Measurements from ENCODE around the gene SLC16A3. TPM values are rescaled to one million over a fixed set of nuclear protein-coding genes. Genes with fewer than 3 reads are reported as not detected.

The SLC16A3 gene
- total RNA-seq, 1 experiment from 2014 or later, result 198 TPM

DNA sequence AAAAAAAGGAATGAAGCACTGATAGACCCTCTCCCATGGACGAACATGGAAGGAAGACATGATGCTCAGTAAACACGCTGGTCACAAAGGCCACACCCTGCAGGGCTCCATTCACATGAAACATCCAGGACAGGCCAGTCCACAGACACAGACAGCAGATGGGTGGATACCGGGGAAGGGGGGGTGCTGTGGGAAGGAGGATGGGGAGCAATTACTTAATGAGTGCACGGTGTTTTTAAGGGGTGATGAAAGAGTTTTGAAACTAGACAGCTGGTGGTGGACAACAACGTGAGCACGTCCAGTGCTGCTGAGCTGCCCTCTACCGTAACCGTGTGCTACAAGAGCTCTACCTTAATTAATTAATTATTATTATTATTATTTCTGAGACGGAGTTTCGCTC is 6.0 kb upstream of the SLC16A3 start:
- intact Hi-C loops (cut with micrococcal nuclease; ENCODE audit: unreplicated experiment), result no loop called here
- no peaks in the 10 kb centered on the region for H4K20me1 ChIP-seq (ENCODE audit: insufficient read depth)
- no peaks in the 10 kb centered on the region for H3K9me3 ChIP-seq (ENCODE audit: insufficient read depth, low read depth)
- no peak overlapping the region for H3K27ac ChIP-seq
- no peak overlapping the region for H3K4me2 ChIP-seq
- no peak overlapping the region for H2AFZ ChIP-seq
- no TSS peak for BruUV-seq (replicated peaks)
- CTCF ChIA-PET, result no interaction called here
- H3F3A ChIP-seq (ENCODE audit: insufficient read depth, low read depth), result peaks cover under 1% of the 10 kb centered on the region; the same call in 1 of the 2 replicates
- POLR2A ChIA-PET (ENCODE audit: unreplicated experiment), result interaction anchor here (0.7 kb wide), 1 partner anchor 12 kb away, joined by 5 read pairs; no protein-coding TSS in a partner anchor
- H3K4me3 ChIP-seq, result no peak overlapping the region
- peaks cover 10% of the 10 kb centered on the region for H3K4me1 ChIP-seq (replicated peaks; ENCODE audit: insufficient read depth)
- H3K9me2 ChIP-seq (ENCODE audit: insufficient read depth), result no peaks in the 10 kb centered on the region
- H3K36me3 ChIP-seq (ENCODE audit: low read depth), result no peaks in the 10 kb centered on the region
- H3K27me3 ChIP-seq (ENCODE audit: insufficient read depth, low read depth), result no peaks in the 10 kb centered on the region
- no peak for DNase-seq
- no peak for TF ChIP-seq EZH2 (IDR thresholded peaks at IDR 0.05; ENCODE audit: low read depth)
- TF ChIP-seq, protein P1, sequence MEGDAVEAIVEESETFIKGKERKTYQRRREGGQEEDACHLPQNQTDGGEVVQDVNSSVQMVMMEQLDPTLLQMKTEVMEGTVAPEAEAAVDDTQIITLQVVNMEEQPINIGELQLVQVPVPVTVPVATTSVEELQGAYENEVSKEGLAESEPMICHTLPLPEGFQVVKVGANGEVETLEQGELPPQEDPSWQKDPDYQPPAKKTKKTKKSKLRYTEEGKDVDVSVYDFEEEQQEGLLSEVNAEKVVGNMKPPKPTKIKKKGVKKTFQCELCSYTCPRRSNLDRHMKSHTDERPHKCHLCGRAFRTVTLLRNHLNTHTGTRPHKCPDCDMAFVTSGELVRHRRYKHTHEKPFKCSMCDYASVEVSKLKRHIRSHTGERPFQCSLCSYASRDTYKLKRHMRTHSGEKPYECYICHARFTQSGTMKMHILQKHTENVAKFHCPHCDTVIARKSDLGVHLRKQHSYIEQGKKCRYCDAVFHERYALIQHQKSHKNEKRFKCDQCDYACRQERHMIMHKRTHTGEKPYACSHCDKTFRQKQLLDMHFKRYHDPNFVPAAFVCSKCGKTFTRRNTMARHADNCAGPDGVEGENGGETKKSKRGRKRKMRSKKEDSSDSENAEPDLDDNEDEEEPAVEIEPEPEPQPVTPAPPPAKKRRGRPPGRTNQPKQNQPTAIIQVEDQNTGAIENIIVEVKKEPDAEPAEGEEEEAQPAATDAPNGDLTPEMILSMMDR (conservative IDR thresholded peaks at IDR 0.05), result no peak
- no peaks in the 10 kb centered on the region for H3K79me2 ChIP-seq (ENCODE audit: low read depth)

DNA sequence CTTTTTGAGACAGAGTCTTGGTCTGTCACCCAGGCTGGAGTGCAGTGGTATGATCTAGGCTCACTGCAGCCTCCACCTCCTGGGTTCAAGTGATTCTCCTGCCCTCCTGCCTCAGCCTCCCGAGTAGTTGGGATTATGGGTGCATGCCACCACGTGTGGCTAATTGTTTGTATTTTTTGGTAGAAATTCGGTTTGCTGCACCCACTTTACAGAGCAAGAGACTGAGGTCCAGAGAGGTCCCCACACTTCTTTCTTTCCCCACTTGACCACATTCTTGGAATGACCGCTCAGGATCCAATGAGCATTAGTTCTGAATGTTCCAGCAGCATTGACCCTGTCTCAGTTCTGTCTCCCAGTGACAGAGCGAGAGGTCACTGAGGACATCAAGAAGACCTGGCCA is 5.3 kb upstream of the SLC16A3 start:
- Histone ChIP-seq H3K4me2 (no peak overlapping the region), H3K9me2 (ENCODE audit: insufficient read depth) (no peaks in the 10 kb centered on the region), H3K27me3 (ENCODE audit: insufficient read depth, low read depth) (no peaks in the 10 kb centered on the region), H3F3A (ENCODE audit: insufficient read depth, low read depth) (no peaks in the 10 kb centered on the region; the same call in 1 of the 2 replicates), H3K36me3 (ENCODE audit: low read depth) (no peaks in the 10 kb centered on the region), H3K4me3 (no peak overlapping the region), H3K4me1 (replicated peaks; ENCODE audit: insufficient read depth) (peaks cover 3% of the 10 kb centered on the region), H3K9me3 (ENCODE audit: insufficient read depth, low read depth) (no peaks in the 10 kb centered on the region), H3K79me2 (ENCODE audit: low read depth) (no peaks in the 10 kb centered on the region), H3K27ac (no peak overlapping the region), H4K20me1 (ENCODE audit: insufficient read depth) (no peaks in the 10 kb centered on the region), H2AFZ (no peak overlapping the region)
- ChIA-PET POLR2A (ENCODE audit: unreplicated experiment) (no interaction called here), CTCF (no interaction called here)
- intact Hi-C loops (cut with micrococcal nuclease; ENCODE audit: unreplicated experiment), result no loop called here
- DNase-seq, result no peak
- BruUV-seq (replicated peaks), result no TSS peak
- no peak for TF ChIP-seq EZH2 (IDR thresholded peaks at IDR 0.05; ENCODE audit: low read depth)
- TF ChIP-seq, protein P1 (conservative IDR thresholded peaks at IDR 0.05), result no peak

DNA sequence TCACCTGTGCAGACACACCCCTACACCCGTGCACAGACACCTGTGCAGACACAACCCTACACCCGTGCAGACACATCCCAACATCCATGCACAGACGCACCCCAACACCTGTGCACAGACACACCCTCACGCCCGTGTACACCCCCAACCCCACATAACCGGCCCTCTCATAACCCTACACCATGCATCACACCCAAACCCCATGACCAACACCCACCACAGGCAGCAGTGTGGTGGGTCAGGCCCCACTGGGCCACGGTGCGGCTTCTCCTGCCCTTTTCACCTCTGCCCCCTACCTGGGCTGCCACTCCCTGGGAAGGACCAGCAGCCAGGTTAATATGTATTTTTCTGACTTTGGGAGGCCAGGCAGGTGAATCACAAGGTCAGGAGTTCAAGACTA is 4.2 kb upstream of the SLC16A3 start:
- DNase-seq, result no peak
- CTCF ChIA-PET, result no interaction called here
- BruUV-seq (replicated peaks), result no TSS peak
- Histone ChIP-seq H3K79me2 (ENCODE audit: low read depth) (peaks cover 6% of the 10 kb centered on the region), H3K4me3 (no peak overlapping the region), H2AFZ (no peak overlapping the region), H3K9me2 (ENCODE audit: insufficient read depth) (no peaks in the 10 kb centered on the region), H3K27ac (no peak overlapping the region), H3F3A (ENCODE audit: insufficient read depth, low read depth) (no peaks in the 10 kb centered on the region; the same call in 1 of the 2 replicates), H3K36me3 (ENCODE audit: low read depth) (no peaks in the 10 kb centered on the region), H4K20me1 (ENCODE audit: insufficient read depth) (no peaks in the 10 kb centered on the region), H3K9me3 (ENCODE audit: insufficient read depth, low read depth) (no peaks in the 10 kb centered on the region), H3K4me1 (replicated peaks; ENCODE audit: insufficient read depth) (no peaks in the 10 kb centered on the region), H3K4me2 (no peak overlapping the region), H3K27me3 (ENCODE audit: insufficient read depth, low read depth) (no peaks in the 10 kb centered on the region)
- POLR2A ChIA-PET (ENCODE audit: unreplicated experiment), result no interaction called here
- intact Hi-C loops (cut with micrococcal nuclease; ENCODE audit: unreplicated experiment), result no loop called here
- no peak for TF ChIP-seq EZH2 (IDR thresholded peaks at IDR 0.05; ENCODE audit: low read depth)
- TF ChIP-seq, protein P1 (conservative IDR thresholded peaks at IDR 0.05), result no peak

Data from PC-9 (cell line).